GM19193 (cell line): ENCODE data around the gene LCNL1.

Experiments used
- POLR2A ChIP-seq: IDR thresholded peaks from 4 replicates; pipeline ENCODE4 v1.6.1; 2011; ENCODE audit not compliant: insufficient read depth, insufficient read length; ENCODE audit errors: extremely low read depth

The LCNL1 gene

DNA sequence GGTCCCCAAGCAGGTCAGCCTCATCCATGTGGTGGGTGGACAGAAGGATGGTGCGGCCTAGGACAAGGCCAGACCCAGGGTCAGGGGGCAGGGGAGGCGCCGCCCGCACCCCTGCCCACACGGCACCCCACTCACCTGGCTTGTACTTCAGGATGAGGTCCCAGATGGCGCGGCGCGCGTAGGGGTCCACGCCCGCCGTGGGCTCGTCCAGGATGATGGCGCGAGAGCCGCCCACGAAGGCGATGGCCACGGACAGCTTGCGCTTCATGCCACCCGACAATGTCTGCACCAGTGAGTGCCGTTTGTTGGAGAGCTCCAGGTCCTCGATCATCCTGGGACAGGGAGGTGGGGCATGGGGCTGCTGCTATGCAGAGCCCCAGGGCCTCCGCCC, 32.7 kb downstream of the LCNL1 start:
- TF ChIP-seq POLR2A: no peak

- TF ChIP-seq POLR2A: no peak
These were observed 33.2 kb downstream of the LCNL1 start for GRCh38 chr9:137015976-137016375.

GRCh38 chr9:137016436-137016835, 33.6 kb downstream of the LCNL1 start:
- no peak for TF ChIP-seq POLR2A

- TF ChIP-seq POLR2A: no peak
These were observed 34.3 kb downstream of the LCNL1 start for GRCh38 chr9:137017071-137017470.

GRCh38 chr9:137017791-137018497, 35.2 kb downstream of the LCNL1 start:
- TF ChIP-seq POLR2A: no peak

GRCh38 chr9:137018761-137019559, 36.2 kb downstream of the LCNL1 start:
- no peak for TF ChIP-seq POLR2A

- no peak for TF ChIP-seq POLR2A
These were observed 37.3 kb downstream of the LCNL1 start for GRCh38 chr9:137019891-137020683.

DNA sequence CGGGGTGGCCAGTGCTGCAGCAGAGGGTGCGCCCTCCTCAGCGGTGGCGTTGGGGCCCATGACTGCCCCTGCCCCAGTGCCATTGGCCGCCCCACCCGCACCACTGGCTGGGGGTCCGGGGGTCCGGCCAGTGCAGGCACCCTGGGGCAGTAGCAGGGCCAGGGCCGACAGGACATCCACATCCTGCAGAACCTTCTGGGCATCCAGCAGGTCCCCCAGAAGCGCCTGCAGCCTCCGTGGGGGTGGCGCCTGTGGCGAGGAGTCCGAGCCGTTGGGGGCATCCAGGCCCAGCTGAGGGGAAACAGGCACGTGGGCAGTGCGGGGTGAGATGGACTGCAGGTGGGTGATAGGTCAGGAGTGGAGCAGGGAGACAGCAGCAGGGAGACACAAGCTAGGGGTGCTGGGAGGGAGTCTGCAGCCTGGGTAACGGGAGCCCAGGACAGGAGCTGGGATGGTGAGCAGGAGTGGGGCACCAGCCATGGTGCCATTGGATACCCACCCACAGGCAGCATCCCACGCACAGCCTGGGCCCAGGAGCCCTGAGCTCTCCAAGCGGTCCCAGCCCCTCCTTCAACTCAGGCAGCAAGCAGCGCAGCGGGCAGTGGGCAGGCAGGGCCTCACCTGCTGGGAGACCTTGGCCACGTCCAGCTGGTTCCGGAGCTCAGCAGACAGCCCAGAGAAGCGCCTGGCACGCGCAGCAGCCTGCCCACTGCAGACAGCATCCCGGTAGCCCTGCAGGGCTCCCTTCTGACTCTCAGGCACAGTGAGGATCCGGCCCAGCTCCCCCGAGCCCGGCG, 38.2 kb downstream of the LCNL1 start:
- no peak for TF ChIP-seq POLR2A

DNA sequence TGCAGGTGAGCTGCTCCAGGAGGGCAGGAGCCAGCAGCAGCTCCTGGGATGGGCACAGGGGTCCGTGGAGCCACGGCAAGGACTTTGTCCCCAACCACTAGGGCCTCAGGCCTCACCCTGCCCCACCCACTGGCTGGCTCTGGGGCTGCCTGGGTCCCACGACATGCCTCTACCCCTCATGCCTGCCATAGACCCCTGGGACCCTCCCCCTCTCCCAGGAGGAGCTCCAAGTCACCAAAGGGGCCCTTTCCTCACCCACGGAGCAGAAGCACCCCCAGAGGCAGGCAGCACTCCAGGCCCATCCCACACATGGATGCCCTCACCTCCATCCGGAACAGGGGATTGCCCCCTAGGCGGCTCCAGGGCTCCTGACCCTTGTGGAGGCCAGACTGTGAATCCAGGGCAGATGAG, 38.8 kb downstream of the LCNL1 start:
- TF ChIP-seq POLR2A: no peak

GRCh38 chr9:137021979-137022661, 39.3 kb downstream of the LCNL1 start:
- no peak for TF ChIP-seq POLR2A

- TF ChIP-seq POLR2A: no peak
These were observed 39.8 kb downstream of the LCNL1 start for GRCh38 chr9:137022662-137023008.

DNA sequence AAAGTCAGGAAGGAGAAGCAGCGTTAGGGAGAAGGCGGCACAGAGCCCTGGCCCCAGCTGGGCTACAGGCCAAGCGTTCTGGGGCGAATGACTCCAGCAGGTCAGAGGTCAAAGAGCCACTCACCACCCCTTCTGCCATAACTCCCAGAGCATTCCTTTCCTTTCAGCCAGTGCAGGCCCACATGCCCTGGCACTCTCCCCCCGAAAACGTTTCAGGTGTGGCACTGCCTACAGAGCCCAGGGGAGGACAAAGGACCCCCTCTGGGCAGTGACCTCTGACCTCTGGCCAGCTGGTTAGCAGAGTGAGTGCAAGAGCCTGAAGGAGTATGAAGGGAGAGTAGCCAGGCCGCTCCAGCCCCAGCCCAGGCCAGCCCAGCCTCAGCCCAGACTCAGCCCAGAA, 40.4 kb downstream of the LCNL1 start:
- no peak for TF ChIP-seq POLR2A

DNA sequence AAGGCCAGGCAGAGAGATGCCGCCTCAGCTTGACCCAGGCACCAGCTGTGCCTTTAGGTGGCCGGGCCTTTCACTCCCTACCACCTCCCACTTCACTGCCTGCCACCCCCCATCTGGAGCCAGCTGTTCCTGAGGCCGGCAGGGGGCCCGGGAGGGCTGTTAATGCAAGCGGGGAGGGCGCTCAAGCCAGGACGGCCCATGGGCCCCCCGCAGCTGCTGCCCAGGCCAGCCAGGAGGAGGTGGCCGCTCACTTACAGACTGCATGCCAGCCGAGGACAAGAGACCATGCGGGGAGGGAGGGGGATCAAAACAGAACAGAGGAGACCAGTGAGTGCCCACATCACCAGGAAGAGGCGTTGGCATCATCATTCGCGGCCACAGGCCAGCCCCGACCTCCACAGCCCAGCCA, 40.8 kb downstream of the LCNL1 start:
- no peak for TF ChIP-seq POLR2A

GRCh38 chr9:137025517-137025966, 42.7 kb downstream of the LCNL1 start:
- TF ChIP-seq POLR2A: no peak

GRCh38 chr9:137026384-137026783, 43.6 kb downstream of the LCNL1 start:
- TF ChIP-seq POLR2A: no peak

DNA sequence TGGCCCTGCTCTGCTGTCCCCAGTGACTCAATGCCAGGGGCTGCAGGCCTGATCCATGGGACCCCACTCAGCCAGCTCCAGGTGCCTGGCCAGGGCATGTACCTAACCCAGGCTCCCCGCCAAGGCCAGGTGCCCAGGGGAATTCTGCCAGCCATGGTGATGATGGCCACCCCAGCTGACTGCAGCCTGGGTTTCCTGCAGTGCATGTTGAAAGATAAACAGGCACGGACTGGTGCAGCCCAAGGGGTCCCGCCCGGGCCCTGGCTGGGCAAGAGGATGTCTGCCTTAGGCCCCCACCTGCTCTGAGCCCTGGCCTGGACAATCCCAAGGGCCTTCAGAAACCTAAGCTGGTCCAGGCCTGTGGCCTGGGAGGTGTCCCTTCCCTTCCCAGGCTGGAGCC, 44.0 kb downstream of the LCNL1 start:
- no peak for TF ChIP-seq POLR2A
